Activated naive CD4-positive, alpha-beta T cell treated with anti-CD3 and anti-CD28 coated beads, Interleukin-2, amount 10 ng/mL, durations not matched to agents 7 days and 5 days (primary cell): ENCODE measurements around the gene PARG.
A peak's percentile ranks its signal among the peaks of the same experiment; 100 is the strongest.
"Not testable (repeated sequence)": the region's sequence is repeated elsewhere in the genome, so short reads cannot be mapped to it uniquely, and the experiment has no call there.

Source experiments
- CTCF ChIA-PET: fragments of 350-600 bp; sonication (Branson Sonifier 250); formaldehyde crosslinking; loops from one replicate; lab custom pipeline; 2021; ENCODE audit warnings: antibody characterized with exemption; lab: Charles Lee
- DNase-seq: peaks from one replicate; pipeline ENCODE4 v3.0.0-alpha.2; 2020
- H3K27ac Mint-ChIP-seq: one replicate; pipeline ENCODE4 v1.8.0; 2021; ENCODE audit warnings: mild to moderate bottlenecking, moderate library complexity, mixed read lengths
- H3K27me3 Mint-ChIP-seq: one replicate; pipeline ENCODE4 v1.8.0; 2021; ENCODE audit warnings: mild to moderate bottlenecking, mixed read lengths
- H3K36me3 Mint-ChIP-seq: one replicate; pipeline ENCODE4 v1.8.0; 2021; ENCODE audit warnings: mixed read lengths
- H3K4me1 Mint-ChIP-seq: one replicate; pipeline ENCODE4 v1.8.0; 2021; ENCODE audit warnings: mixed read lengths
- H3K4me3 Mint-ChIP-seq: one replicate; pipeline ENCODE4 v1.8.0; 2021; ENCODE audit warnings: mild to moderate bottlenecking, moderate library complexity, mixed read lengths
- H3K9me3 Mint-ChIP-seq: one replicate; pipeline ENCODE4 v1.8.0; 2021; ENCODE audit warnings: mixed read lengths

The PARG gene

DNA sequence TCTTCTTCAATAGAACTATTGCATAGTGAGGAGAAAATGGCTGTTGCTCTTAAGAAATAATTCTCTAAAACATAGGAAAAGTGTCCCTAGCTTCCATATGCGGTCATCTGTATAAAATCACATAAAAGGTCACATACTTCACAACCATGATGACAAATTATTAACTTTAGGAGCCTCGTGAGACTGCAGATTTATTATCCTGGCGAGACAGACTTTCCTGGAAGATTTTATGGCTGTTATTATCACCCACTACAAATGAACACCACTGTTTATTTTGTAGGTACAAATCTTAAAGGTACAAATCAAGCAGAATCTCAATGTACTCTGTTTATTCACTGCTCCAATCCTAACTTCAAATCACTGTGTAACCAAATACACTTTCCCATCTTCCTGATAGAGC, 70.4 kb downstream of the PARG start:
- not testable (repeated sequence) for H3K9me3 Mint-ChIP-seq

DNA sequence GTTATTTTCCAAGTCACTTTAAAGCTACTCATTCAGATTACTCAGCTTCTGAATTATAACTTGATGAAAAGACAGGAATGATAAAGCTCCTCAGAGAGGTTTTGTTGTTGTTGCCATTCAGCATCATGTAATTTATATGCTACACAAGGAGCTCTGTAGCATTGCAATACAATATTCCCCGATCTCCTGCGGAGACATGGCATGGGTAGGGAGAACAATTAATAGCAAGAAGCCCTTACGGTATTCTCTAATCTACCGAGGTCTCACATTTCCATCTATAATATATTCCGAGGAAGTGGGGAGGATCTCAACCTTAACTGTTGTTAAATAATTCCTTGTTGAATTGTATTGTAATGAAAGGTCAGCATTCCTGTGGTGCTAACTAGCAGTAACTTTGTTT, 81.9 kb downstream of the PARG start:
- H3K4me1 Mint-ChIP-seq, H3K36me3 Mint-ChIP-seq, H3K4me3 Mint-ChIP-seq, H3K27me3 Mint-ChIP-seq, H3K9me3 Mint-ChIP-seq, H3K27ac Mint-ChIP-seq, CTCF ChIA-PET, DNase-seq: not testable (repeated sequence)

More for the DNA sequence above, 70.4 kb downstream of the PARG start:
- H3K27ac Mint-ChIP-seq, H3K36me3 Mint-ChIP-seq, DNase-seq, H3K4me3 Mint-ChIP-seq, H3K27me3 Mint-ChIP-seq, H3K4me1 Mint-ChIP-seq, CTCF ChIA-PET: not testable (repeated sequence)

DNA sequence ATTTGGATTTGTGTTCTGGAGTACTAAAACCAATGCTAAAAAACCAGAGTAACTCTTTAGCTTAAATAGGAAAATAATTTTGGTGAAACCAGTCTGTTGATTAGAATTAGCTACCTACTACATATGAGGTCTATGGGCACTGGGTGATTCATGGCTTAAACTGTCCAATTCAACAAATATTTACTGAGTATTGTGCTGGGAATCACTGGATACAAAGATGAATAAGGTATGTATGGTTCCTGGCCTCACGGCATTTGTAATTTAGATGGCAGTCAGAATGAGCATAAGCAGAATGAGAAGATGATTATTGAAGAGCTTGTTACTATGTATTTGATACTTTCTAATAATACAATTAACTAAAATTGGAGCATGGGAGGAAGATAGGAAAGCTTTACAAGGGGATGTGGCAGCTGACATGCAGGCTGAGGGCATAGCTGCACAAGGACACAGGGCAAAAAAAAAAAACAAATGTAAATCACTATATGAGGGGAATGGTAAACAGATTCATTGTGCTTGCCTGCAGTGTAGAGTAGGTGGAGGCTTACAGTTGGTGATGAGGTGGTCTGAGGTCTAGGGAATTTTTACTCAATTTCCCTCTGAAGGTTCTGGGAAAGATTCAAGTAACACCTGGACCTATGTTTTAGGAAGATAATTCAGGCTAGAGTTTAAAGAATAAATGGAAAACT, 83.0 kb downstream of the PARG start:
- CTCF ChIA-PET, H3K9me3 Mint-ChIP-seq, H3K27ac Mint-ChIP-seq, H3K36me3 Mint-ChIP-seq, H3K4me1 Mint-ChIP-seq, H3K4me3 Mint-ChIP-seq, DNase-seq, H3K27me3 Mint-ChIP-seq: not testable (repeated sequence)

DNA sequence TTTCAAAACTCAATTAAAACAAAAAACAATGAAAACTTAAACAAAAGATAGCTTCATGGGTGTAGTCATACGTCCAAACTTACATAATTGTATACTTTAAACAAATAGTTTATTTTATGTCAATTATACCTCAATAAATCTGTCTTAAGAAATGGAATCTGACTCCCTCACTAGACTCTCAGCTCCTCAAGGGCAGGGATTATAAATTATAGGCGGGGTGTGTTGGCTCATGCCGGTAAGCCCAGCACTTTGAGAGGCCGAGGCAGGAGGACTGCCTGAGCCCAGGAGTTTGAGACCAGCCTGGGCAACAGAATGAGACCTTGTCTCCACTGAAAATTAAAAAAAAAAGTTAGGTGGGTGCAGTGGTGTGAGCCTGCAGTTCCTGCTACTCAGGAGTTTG, 92.3 kb downstream of the PARG start:
- DNase-seq, H3K4me1 Mint-ChIP-seq, H3K36me3 Mint-ChIP-seq, H3K27me3 Mint-ChIP-seq, CTCF ChIA-PET, H3K4me3 Mint-ChIP-seq, H3K27ac Mint-ChIP-seq, H3K9me3 Mint-ChIP-seq: not testable (repeated sequence)

DNA sequence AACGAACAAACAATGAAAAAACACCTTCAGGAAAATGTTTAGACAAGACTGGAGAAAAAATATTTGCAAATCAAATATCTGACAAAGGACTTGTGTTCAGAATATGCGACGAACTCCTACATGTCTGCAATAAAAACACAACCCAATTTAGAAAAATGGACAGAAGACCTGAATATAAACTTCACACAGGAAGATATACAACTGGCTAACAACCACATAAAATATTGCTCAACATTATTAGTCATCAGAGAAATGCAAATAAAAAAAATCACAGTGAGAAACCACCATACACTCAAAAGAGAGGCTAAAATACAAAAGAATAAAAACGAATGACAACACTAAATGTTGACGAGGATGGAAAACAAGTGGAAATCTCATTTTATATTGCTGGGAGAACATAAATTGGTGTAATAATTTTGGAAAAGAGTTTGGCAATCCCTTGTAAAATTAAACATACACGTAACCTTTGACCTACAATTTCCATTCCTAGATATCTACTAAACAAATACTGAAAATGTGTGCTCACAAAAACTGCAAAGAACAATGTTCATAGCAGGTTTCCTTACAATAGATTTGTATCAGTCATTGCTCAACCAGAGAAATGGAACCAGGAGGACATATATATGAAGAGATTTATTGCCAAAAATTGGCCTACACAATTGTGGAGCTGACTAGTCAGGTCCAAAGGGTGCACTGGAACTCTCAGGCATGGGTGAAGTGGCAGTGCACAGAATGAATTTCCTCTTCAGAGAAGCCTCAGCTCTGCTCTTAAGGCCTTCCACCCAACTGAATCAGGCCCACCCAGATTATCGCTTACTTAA, 96.8 kb downstream of the PARG start:
- peak overlapping the region; percentile 58 for H3K27ac Mint-ChIP-seq
- H3K36me3 Mint-ChIP-seq, result peaks cover 15% of the 10 kb centered on the region
- H3K27me3 Mint-ChIP-seq, result no peaks in the 10 kb centered on the region
- no peaks in the 10 kb centered on the region for H3K4me1 Mint-ChIP-seq
- no peaks in the 10 kb centered on the region for H3K9me3 Mint-ChIP-seq
- no peak for DNase-seq
- no peak overlapping the region for H3K4me3 Mint-ChIP-seq
- CTCF ChIA-PET, result no interaction called here

DNA sequence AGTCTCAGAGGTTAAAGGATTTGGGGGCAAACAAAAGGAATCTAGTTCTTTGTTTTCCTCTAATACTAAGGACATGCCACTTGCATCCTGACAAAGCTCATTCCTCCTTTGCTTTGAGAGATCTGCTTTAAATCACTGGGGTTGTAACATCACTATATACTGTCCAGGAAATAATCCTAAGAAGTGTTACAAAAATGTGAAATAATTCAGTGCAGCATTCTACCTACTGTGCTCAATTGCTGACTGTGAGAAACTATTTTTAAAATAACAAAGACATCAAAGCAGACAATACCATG, 99.5 kb downstream of the PARG start:
- DNase-seq, H3K9me3 Mint-ChIP-seq, H3K27me3 Mint-ChIP-seq, H3K27ac Mint-ChIP-seq, H3K4me3 Mint-ChIP-seq, CTCF ChIA-PET, H3K4me1 Mint-ChIP-seq: not testable (repeated sequence)
- H3K36me3 Mint-ChIP-seq, result peaks cover 28% of the 10 kb centered on the region

DNA sequence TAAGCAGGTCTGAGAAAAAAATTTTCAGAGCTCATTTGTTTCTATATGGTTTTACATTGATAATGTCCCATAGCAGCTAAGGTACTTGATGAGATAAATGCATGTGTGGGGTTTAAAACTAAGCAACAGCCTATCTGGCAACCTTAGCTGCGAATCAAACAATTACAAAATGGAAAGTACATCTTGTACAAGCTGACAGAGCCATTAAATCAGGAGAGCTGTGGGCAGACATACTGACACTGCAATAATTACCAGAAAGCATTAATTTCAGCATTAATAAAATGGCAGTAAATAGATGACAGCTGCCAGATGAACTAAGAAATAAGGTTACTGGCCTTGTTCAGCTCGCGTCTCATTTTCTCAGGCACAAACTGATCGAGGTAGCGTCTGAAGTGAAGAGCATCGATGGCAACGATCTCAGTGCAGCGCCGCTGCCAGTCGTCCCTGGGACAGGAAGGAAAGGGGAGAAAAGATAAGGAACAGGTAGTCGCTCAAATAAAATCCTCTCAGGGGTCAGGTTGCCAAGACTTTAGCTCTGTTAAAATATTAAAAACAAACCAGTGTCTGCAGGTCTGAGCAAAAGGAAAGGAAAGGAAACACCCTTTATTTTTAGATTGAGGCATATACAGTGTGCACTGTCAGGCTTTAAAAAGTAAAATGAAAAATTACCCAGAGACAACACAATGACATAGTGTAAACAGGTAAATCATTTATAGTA, 100.1 kb downstream of the PARG start:
- Mint-ChIP-seq H3K27ac (no peak overlapping the region), H3K4me1 (no peaks in the 10 kb centered on the region), H3K9me3 (no peaks in the 10 kb centered on the region), H3K4me3 (no peak overlapping the region), H3K36me3 (peaks cover 28% of the 10 kb centered on the region), H3K27me3 (no peaks in the 10 kb centered on the region)
- DNase-seq, result no peak
- CTCF ChIA-PET, result interaction anchor here (1.3 kb wide), 1 partner anchor 11 kb away, joined by 3 read pairs; no protein-coding TSS in a partner anchor

DNA sequence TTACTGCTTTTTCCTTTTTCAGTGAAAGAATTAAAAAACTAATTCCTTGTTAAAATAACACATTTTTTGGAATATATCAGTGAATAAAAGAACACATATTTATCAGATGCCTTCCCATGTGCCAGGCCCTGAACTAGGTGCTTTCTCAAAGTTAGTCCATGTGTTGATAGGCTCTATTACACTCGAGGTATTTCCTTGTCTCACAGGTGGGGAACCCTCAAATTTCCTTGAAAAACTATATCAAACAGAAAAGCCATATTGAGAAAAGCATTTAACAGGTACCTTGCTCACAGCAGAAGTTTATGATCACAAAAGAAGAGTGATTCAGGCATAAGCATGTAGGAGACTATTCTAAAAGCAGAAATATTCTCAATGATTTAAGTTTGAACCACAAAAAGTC, 104.1 kb downstream of the PARG start:
- Mint-ChIP-seq H3K4me3 (no peak overlapping the region), H3K27me3 (no peaks in the 10 kb centered on the region), H3K9me3 (no peaks in the 10 kb centered on the region), H3K36me3 (peaks cover 15% of the 10 kb centered on the region), H3K27ac (no peak overlapping the region), H3K4me1 (no peaks in the 10 kb centered on the region)
- CTCF ChIA-PET, result no interaction called here
- DNase-seq, result no peak

DNA sequence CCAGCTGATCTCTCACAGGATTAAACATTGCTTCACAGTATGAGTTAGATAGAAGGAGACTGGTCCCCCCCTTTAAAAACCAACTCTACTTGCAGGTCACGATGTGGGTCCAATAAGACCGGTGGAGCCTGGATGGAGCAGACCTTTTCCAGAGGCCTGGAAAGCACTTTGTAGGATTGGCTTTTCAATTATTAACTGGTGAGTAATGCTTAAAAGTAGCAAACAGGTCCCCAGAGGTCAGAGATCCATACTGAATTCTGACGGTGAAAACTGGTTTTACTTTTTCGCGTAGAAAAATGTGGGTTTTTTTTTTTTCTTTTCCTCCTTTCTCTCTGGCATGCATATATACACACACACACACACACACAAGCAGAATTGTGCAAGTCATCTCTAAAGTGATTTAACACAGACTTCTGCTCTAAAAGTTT, 104.8 kb downstream of the PARG start:
- CTCF ChIA-PET, result no interaction called here
- no peak for DNase-seq
- Mint-ChIP-seq H3K4me1 (no peaks in the 10 kb centered on the region), H3K27me3 (no peaks in the 10 kb centered on the region), H3K27ac (no peak overlapping the region), H3K9me3 (no peaks in the 10 kb centered on the region), H3K36me3 (peaks cover 19% of the 10 kb centered on the region), H3K4me3 (no peak overlapping the region)

DNA sequence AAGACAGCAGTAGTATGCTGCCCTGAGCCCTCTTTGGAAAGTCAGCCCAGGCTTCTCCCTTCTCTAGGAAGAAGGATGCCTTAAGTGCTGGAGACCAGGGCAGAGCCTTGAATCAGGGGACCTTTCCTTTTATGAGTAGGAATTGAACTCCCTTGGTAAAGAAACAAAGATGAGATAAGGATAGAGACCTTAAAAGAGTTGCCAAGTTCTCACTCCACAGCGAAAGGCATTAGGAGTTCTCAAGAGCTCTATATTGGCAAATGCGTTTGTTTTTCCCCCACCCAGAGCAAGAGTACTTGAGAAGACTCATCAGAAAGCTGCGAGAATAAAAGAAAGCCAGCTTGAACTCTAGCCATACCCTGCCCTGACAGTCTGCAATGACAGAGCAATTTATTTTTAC, 106.9 kb downstream of the PARG start:
- CTCF ChIA-PET, result no interaction called here
- H3K4me3 Mint-ChIP-seq, result no peak overlapping the region
- H3K9me3 Mint-ChIP-seq, result no peaks in the 10 kb centered on the region
- H3K4me1 Mint-ChIP-seq, result peaks cover 5% of the 10 kb centered on the region
- peaks cover 18% of the 10 kb centered on the region for H3K36me3 Mint-ChIP-seq
- H3K27ac Mint-ChIP-seq, result no peak overlapping the region
- H3K27me3 Mint-ChIP-seq, result no peaks in the 10 kb centered on the region
- DNase-seq, result no peak

DNA sequence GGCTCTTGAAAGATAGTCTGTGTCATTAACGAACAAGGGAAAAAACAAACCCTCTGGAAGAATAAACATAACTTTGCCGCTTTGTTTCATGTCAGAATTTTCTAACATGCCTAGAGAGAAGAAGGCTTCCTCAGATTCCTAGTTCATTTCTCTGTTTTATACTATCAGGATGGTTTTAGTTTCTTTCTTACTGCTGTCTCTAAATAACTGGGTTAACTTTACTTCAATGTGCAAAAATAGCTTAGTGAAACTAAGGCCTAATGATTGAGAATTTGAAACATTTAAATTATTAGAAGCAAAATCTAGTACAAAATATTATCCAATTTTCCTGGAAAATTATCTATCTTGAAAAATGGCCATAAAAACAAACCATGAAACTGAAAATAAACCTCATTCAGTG, 107.6 kb downstream of the PARG start:
- CTCF ChIA-PET, result no interaction called here
- Mint-ChIP-seq H3K36me3 (peaks cover 13% of the 10 kb centered on the region), H3K27ac (no peak overlapping the region), H3K4me1 (peaks cover 7% of the 10 kb centered on the region), H3K27me3 (no peaks in the 10 kb centered on the region), H3K4me3 (no peak overlapping the region), H3K9me3 (no peaks in the 10 kb centered on the region)
- DNase-seq, result no peak

DNA sequence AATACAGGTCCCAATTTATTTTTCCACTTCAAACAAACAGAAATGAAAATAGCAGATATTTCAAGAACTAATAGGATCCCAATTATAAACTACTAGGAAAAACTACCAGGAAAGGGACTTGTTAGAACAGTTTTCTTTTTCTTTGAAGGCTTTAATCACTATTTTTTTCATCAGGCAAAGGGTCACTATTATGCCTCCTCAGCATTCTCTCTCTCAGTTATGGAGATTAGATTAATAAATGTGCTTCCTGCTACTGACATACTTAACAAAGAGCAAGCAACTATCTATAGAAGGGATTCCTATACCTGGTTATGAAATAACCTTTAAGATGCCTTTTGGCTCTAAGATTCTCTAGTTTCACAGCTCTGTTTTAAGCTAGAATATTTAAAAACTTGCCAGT, 108.7 kb downstream of the PARG start:
- Mint-ChIP-seq H3K4me3 (no peak overlapping the region), H3K27me3 (no peaks in the 10 kb centered on the region), H3K9me3 (no peaks in the 10 kb centered on the region), H3K36me3 (peaks cover 9% of the 10 kb centered on the region), H3K4me1 (peaks cover 7% of the 10 kb centered on the region), H3K27ac (no peak overlapping the region)
- DNase-seq, result no peak
- CTCF ChIA-PET, result no interaction called here

DNA sequence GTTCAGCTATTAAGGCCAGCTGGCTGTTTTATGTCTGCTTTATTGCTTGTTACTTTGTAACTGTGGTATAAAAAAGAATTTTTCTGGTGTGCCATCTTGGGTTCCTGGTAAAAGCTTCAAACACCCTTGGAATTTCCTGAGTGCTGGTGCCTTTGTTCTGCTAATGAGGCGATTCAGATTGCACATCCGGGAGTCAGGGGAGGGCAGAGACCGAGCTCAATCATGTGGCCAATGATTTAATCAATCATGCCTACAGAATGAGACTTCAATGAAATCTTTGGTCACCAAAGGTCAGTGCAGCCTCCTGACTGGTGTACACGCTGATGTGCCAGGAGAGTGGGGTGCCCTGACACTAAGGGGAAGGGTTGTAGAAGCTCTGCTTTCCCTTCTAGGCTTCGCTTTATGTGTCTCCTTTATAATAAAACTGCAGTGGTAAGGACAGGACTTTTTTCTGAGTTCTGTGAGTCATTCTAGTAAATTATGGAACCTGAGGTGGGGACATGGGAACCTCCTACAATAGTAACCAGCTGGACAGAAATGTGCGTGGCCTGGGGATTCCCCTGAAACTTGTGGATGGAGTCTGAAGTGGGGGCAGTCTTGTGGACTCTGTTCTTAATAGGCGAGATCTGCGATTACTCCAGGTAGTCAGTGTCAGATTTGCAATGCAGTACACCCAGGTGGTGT, 110.3 kb downstream of the PARG start:
- Mint-ChIP-seq H3K9me3 (no peaks in the 10 kb centered on the region), H3K27ac (no peak overlapping the region), H3K4me3 (no peak overlapping the region), H3K36me3 (peaks cover 13% of the 10 kb centered on the region), H3K4me1 (peaks cover 7% of the 10 kb centered on the region), H3K27me3 (no peaks in the 10 kb centered on the region)
- CTCF ChIA-PET, result interaction anchor here (1.0 kb wide), 1 partner anchor 10 kb away, joined by 3 read pairs; no protein-coding TSS in a partner anchor
- no peak for DNase-seq

DNA sequence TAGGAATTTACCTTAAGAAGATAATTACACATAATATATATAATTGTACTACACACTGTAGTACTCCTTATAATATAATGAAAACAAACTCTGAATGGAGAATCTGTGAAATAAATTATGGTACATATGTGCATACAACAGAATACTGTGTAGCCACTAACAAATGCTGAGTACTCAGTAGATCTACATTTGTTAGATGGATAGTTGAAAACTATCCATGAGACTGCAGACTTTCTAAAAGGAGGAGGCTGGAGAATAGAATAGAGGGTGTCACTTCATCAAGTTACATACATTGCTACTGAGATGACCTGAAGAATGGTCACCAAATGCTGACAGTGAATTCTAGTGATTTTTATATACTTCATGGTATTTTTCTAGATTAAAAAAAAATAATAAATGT, 111.0 kb downstream of the PARG start:
- Mint-ChIP-seq H3K9me3 (no peaks in the 10 kb centered on the region), H3K27ac (no peak overlapping the region), H3K27me3 (no peaks in the 10 kb centered on the region), H3K4me3 (no peak overlapping the region), H3K36me3 (peaks cover 16% of the 10 kb centered on the region), H3K4me1 (peaks cover 7% of the 10 kb centered on the region)
- no peak for DNase-seq
- CTCF ChIA-PET, result interaction anchor here (1.0 kb wide), 1 partner anchor 10 kb away, joined by 3 read pairs; no protein-coding TSS in a partner anchor
